GM11168 (cell line): ENCODE results near the gene WWP2.
"Not testable (repeated sequence)": the region's sequence is repeated elsewhere in the genome, so short reads cannot be mapped to it uniquely, and the experiment has no call there.

ENCODE experiments used
- in situ Hi-C: fragments of 300-500 bp; cut with MboI; formaldehyde crosslinking; loops from one replicate; pipeline ENCODE4 v1.12.0; 2022; ENCODE audit warnings: low sequenced_read_pairs; ENCODE audit not compliant: unreplicated experiment

Gene WWP2

GRCh38 chr16:69848637-69849545 lies 86.8 kb downstream of the WWP2 start:
- in situ Hi-C loops: no loop called here

GRCh38 chr16:69851491-69852240 lies 89.5 kb downstream of the WWP2 start:
- in situ Hi-C loops: no loop called here

- in situ Hi-C loops: no loop called here
Observed at GRCh38 chr16:69852815-69853214, 90.7 kb downstream of the WWP2 start.

GRCh38 chr16:69853481-69853880 lies 91.3 kb downstream of the WWP2 start:
- in situ Hi-C loops: no loop called here

GRCh38 chr16:69854776-69855175 lies 92.6 kb downstream of the WWP2 start:
- in situ Hi-C loops: not testable (repeated sequence)

- in situ Hi-C loops: no loop called here
Observed at GRCh38 chr16:69855592-69855991, 93.5 kb downstream of the WWP2 start.

- in situ Hi-C loops: no loop called here
Observed at GRCh38 chr16:69858191-69859104, 96.3 kb downstream of the WWP2 start.

- in situ Hi-C loops: no loop called here
Observed at GRCh38 chr16:69859105-69859989, 97.2 kb downstream of the WWP2 start.

- in situ Hi-C loops: no loop called here
Observed at GRCh38 chr16:69860233-69861231, 98.4 kb downstream of the WWP2 start.

- in situ Hi-C loops: no loop called here
Observed at GRCh38 chr16:69861292-69862030, 99.3 kb downstream of the WWP2 start.

GRCh38 chr16:69863401-69864281 lies 101.5 kb downstream of the WWP2 start:
- in situ Hi-C loops: no loop called here

- in situ Hi-C loops: no loop called here
Observed at GRCh38 chr16:69865701-69866100, 103.6 kb downstream of the WWP2 start.

- in situ Hi-C loops: no loop called here
Observed at GRCh38 chr16:69867784-69868560, 105.8 kb downstream of the WWP2 start.

- in situ Hi-C loops: no loop called here
Observed at GRCh38 chr16:69870761-69871160, 108.6 kb downstream of the WWP2 start.

GRCh38 chr16:69871708-69872107 lies 109.6 kb downstream of the WWP2 start:
- in situ Hi-C loops: no loop called here

GRCh38 chr16:69872888-69873287 lies 110.8 kb downstream of the WWP2 start:
- in situ Hi-C loops: no loop called here
